GM23338 (cell line): ENCODE data around the gene BRD3.

Experiments
- CREB1 ChIP-seq: fragments of 250-450 bp; sonication (Bioruptor Pico); IDR thresholded peaks from 2 replicates; pipeline ENCODE4 v1.5.0; 2020; ENCODE audit warnings: low read depth, mild to moderate bottlenecking, moderate library complexity
- EZH2 ChIP-seq: fragments of 200-600 bp; sonication (generic); IDR thresholded peaks from one replicate; pipeline ENCODE4 v1.8.0; 2017; ENCODE audit warnings: antibody characterized with exemption, mild to moderate bottlenecking, low read depth; ENCODE audit not compliant: unreplicated experiment
- EZH2phosphoT487 ChIP-seq: fragments of 200-600 bp; sonication (generic); IDR thresholded peaks from one replicate; pipeline ENCODE4 v1.8.1; 2018; ENCODE audit warnings: antibody characterized with exemption; ENCODE audit not compliant: unreplicated experiment
- JUNB ChIP-seq: IDR thresholded peaks from one replicate; pipeline ENCODE4 v1.6.1; 2016; ENCODE audit warnings: antibody characterized with exemption; ENCODE audit not compliant: unreplicated experiment
- POLR2AphosphoS5 ChIP-seq: IDR thresholded peaks from 2 replicates; pipeline ENCODE4 v1.6.1; 2016; ENCODE audit warnings: antibody characterized with exemption, low read depth
- STAT1 ChIP-seq: IDR thresholded peaks from one replicate; pipeline ENCODE4 v1.6.1; 2016; ENCODE audit warnings: antibody characterized with exemption; ENCODE audit not compliant: unreplicated experiment
- ZNF114 ChIP-seq: fragments of 250-450 bp; sonication (Bioruptor Pico); IDR thresholded peaks from 2 replicates; pipeline ENCODE4 v1.5.0; 2020; ENCODE audit warnings: mild to moderate bottlenecking, moderate library complexity
- TF ChIP-seq, protein P1 (sequence below): IDR thresholded peaks from one replicate; pipeline ENCODE4 v1.6.1; 2018; ENCODE audit warnings: antibody characterized with exemption; ENCODE audit not compliant: unreplicated experiment
- TF ChIP-seq, protein P2 (sequence below), 2 experiments: fragments of 200-600 bp in 1 of 2; sonication (generic) in 1 of 2; conservative IDR thresholded peaks; 2 replicates each; pipeline versions ENCODE4 v1.5.1 to v1.6.1; 2016 to 2017; ENCODE audit warnings: antibody characterized with exemption in 2 of 2, low read depth in 2 of 2, mild to moderate bottlenecking in 2 of 2, moderate library complexity in 1 of 2

DNA sequence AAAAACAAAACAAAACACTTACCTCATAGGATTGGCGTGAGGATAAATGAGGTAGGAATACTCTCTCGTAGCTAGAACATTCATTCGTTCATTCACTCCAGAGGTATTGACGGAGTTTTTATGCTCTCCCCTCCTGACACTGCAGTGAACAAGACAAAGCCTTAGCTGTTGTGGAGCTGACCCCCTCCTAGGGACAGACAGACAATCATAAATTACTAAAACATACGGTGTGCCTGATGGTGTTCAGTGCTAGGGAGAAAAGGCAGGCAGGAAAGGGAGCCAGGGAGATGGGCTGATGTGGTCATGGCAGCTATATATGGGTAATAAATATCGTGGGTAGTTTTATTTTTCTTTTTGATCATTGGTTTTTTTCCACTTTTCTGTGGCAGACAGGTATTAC, 5.7 kb upstream of the BRD3 start:
- TF ChIP-seq CREB1 (no peak), POLR2AphosphoS5 (no peak), EZH2phosphoT487 (no peak), EZH2 (no peak), JUNB (no peak), ZNF114 (CRISPR knock-in tag) (no peak), STAT1 (no peak)
- TF ChIP-seq, protein P1, sequence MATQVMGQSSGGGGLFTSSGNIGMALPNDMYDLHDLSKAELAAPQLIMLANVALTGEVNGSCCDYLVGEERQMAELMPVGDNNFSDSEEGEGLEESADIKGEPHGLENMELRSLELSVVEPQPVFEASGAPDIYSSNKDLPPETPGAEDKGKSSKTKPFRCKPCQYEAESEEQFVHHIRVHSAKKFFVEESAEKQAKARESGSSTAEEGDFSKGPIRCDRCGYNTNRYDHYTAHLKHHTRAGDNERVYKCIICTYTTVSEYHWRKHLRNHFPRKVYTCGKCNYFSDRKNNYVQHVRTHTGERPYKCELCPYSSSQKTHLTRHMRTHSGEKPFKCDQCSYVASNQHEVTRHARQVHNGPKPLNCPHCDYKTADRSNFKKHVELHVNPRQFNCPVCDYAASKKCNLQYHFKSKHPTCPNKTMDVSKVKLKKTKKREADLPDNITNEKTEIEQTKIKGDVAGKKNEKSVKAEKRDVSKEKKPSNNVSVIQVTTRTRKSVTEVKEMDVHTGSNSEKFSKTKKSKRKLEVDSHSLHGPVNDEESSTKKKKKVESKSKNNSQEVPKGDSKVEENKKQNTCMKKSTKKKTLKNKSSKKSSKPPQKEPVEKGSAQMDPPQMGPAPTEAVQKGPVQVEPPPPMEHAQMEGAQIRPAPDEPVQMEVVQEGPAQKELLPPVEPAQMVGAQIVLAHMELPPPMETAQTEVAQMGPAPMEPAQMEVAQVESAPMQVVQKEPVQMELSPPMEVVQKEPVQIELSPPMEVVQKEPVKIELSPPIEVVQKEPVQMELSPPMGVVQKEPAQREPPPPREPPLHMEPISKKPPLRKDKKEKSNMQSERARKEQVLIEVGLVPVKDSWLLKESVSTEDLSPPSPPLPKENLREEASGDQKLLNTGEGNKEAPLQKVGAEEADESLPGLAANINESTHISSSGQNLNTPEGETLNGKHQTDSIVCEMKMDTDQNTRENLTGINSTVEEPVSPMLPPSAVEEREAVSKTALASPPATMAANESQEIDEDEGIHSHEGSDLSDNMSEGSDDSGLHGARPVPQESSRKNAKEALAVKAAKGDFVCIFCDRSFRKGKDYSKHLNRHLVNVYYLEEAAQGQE, result no peak
- TF ChIP-seq, protein P2, sequence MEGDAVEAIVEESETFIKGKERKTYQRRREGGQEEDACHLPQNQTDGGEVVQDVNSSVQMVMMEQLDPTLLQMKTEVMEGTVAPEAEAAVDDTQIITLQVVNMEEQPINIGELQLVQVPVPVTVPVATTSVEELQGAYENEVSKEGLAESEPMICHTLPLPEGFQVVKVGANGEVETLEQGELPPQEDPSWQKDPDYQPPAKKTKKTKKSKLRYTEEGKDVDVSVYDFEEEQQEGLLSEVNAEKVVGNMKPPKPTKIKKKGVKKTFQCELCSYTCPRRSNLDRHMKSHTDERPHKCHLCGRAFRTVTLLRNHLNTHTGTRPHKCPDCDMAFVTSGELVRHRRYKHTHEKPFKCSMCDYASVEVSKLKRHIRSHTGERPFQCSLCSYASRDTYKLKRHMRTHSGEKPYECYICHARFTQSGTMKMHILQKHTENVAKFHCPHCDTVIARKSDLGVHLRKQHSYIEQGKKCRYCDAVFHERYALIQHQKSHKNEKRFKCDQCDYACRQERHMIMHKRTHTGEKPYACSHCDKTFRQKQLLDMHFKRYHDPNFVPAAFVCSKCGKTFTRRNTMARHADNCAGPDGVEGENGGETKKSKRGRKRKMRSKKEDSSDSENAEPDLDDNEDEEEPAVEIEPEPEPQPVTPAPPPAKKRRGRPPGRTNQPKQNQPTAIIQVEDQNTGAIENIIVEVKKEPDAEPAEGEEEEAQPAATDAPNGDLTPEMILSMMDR (conservative IDR thresholded peaks at IDR 0.05; ENCODE audit: low read depth in 2 of 2), result no peak
